T-helper 1 cell (primary cell): ENCODE data around the gene EML4.
"Not testable (repeated sequence)": the region's sequence is repeated elsewhere in the genome, so short reads cannot be mapped to it uniquely, and the experiment has no call there.

Source experiments
- DNase-seq, 5 donors: peaks; one replicate each; pipeline ENCODE4 v3.0.0-alpha.2; 2012 to 2020

Gene EML4

GRCh38 chr2:42267530-42267929 lies 98.4 kb downstream of the EML4 start:
- peak in 1 of 5 donors; percentile 5 for DNase-seq

DNA sequence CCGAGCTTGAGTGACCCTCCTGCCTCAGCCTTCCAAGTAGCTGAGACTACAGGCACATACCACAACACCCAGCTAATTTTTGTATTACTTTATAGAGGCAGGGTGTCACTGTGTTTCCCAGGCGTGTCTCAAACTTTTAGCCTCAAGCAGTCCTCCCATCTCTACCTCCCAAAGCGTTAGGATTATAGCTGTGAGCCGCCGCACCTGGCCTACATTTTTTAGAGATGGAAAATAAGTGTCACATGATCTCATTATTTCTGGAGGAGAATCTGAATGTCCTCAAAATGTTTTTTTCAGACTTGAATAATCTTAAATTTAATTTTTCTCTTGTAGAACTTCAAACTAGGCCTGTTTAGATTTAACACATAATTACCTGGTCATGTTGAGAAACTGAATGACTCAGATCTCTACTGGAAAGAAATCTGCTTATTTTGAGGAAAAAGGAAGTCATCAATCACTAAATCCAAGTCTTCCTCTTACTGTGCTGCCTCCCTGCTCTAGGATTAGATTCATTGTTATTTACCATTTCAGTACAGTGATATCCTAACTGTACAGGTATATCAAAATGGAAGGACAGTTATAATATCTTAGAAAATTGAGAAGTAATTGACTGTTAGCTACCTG lies 99.5 kb downstream of the EML4 start:
- DNase-seq: no peak

- no peak for DNase-seq
These were observed 101.6 kb downstream of the EML4 start for GRCh38 chr2:42270757-42271156.

- DNase-seq: not testable (repeated sequence)
These were observed 102.1 kb downstream of the EML4 start for GRCh38 chr2:42271246-42271645.

GRCh38 chr2:42274863-42275262 lies 105.7 kb downstream of the EML4 start:
- no peak for DNase-seq

- no peak for DNase-seq
These were observed 112.4 kb downstream of the EML4 start for GRCh38 chr2:42281416-42282081.

GRCh38 chr2:42284019-42284418 lies 114.9 kb downstream of the EML4 start:
- DNase-seq: no peak

DNA sequence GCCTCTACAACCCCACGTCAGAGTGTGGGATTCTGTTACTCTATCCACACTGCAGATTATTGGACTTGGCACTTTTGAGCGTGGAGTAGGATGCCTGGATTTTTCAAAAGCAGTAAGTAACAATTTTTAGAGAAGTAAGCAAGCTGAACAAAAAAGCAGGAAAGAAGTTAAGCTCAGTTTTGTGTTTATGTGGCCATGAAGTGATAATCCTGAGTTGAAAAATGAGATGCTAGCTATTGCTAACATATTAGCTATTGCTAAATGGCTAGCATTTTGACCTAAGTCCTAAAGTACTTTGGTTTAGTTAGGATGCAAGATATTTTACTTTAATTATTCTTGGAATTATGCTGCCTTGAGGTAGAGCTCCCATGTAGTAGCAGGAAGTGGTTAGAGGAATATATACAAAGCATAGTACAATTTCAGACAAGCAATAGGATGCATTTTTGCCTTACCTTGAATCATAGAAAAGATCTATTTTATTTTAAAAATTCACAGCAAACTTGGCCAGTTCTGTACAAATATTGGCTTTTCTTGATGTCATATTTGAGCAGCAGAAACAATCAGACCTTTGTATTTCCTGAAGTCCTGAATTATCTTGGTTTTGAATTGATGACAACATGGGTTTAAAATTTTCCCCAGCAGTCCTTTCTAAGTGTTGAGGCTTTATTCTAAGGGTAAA lies 117.3 kb downstream of the EML4 start:
- no peak for DNase-seq

DNA sequence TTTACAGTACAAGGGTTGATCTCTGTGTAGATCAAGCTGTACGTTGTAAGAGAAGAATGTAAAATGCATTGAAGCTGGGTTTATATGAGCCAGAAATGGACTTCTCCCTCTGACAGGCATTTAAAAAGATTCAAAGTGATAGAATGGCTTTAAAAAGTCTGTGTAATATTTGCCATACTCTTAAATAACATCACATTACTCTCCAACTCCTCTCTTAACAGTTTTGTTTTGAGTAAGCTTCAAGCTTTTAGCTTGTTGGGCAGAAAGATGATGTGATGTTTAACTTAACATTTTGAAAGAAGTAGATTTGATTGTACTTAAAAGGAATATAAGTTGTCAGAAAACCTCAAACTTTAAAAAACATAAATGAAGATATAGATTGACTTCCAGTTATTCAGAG lies 119.7 kb downstream of the EML4 start:
- DNase-seq: peak in 1 of 5 donors; percentile 25

- DNase-seq: no peak
These were observed 120.1 kb downstream of the EML4 start for GRCh38 chr2:42289222-42289621.

- DNase-seq: no peak
These were observed 120.9 kb downstream of the EML4 start for GRCh38 chr2:42290005-42290404.

DNA sequence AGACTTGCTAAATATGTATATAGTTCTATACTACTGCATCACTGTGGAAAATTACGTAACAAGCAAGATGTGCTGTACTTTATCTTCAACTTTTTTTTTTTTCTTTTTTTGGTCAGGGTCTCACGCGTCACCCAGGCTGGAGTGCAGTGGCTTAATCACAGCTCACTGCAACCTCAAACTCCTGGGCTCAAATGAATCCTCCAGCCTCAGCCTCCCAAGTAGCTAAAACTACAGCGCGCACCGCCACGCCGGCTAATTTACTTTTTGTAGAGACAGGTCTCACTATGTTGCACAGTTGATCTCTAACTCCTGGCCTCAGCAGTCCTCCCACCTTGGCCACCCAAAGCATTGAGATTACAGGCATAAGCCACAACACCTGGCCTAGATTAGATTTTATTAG lies 123.9 kb downstream of the EML4 start:
- DNase-seq: no peak

- DNase-seq: no peak
These were observed 127.1 kb downstream of the EML4 start for GRCh38 chr2:42296226-42296625.

GRCh38 chr2:42297322-42297936 lies 128.3 kb downstream of the EML4 start:
- peak in 1 of 5 donors; percentile 63 for DNase-seq

GRCh38 chr2:42298132-42298531 lies 129.0 kb downstream of the EML4 start:
- DNase-seq: no peak

DNA sequence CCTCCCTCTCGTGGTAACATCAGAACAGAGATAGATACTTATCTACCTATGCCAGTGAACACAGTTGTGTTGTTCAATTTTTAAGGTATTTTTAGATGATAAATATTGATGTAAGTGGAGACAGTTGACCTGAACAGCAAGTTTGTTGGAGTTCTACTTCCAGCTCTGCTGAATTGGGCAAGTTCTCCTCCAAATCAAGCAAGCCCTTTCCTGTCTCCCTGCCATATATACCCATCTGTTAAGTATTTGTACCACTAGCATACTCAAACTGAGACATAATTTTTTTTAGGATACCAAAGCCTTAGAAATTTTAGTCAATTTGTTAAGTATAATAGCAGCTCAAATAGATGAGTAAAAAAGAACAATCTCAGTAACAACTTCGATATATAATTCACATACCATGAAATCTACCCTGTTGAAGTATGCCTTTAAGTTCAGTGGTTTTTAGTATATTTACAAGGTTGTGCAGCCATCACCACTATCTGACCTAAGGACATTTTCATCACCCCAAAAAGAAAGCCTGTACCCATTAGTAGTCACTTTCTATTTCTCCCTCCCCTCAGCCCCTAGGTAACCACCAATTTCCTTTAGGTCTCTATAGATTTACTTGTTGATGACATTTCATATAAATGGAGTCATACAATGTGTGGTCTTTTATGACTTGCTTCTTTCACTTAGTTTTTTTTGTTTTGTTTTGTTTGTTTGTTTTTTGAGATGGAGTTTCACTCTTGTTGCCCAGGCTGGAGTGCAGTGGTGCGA lies 130.0 kb downstream of the EML4 start:
- DNase-seq: no peak

GRCh38 chr2:42300527-42300926 lies 131.4 kb downstream of the EML4 start:
- no peak for DNase-seq

DNA sequence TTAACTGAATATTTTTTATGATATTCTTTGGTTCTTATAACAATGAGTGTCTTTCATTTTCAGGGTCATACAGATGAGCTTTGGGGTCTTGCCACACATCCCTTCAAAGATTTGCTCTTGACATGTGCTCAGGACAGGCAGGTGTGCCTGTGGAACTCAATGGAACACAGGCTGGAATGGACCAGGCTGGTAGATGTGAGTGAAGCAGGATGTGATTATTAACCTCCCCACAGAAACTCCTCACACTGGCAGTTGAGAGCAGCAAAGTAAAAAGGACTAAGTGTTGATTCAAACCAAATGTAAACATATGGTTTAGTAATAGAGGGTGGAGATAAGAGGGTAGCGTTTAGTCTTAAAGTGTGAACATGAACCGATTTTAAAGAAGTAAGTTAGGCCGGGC lies 134.1 kb downstream of the EML4 start:
- no peak for DNase-seq

DNA sequence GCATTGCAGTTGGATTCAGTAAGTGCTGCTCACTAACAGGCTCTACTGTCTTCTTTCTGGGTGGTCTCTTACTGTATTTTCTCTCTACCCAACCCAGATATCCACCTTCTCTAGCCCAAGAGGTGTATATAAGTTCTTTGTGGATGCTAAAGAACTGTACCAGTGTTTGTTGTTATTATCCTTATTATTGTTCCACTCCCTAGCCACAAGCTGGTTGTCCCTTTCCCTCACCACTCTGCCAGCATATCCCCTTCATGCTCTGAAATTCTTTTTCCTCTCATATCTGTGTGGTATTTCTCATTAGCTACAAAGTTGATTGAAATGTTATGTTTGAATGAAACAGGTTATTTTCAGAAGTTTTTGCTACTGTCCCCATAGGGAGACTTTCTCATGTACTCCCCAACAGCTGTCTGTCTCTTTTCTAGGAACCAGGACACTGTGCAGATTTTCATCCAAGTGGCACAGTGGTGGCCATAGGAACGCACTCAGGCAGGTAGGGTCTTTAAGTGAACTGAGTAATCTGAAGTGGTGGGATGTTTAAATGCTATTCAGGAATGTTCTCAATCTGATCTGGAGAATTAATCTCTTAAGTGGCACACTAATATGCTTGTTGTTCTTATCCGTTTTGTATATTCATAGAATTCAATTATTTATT lies 135.0 kb downstream of the EML4 start:
- DNase-seq: no peak

GRCh38 chr2:42307180-42307579 lies 138.0 kb downstream of the EML4 start:
- no peak for DNase-seq

DNA sequence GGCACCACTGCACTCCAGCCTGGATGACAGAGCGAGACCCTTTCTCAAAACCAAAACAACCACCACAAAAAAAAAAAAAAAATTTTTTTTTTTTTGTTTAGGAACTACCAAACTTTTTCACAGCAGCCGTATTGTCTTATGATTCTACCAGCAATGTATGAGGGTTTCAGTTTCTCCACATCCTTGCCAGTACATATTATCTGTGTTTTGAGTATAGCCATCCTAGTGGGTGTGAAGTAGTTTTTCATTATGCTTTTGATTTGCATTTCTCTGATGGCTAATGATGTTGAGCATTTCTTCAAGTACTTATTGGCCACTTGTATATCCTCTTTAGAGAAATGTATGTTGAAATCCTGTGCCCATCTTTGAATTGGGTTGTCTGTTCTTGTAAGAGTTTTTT lies 140.2 kb downstream of the EML4 start:
- no peak for DNase-seq

GRCh38 chr2:42310007-42310515 lies 140.9 kb downstream of the EML4 start:
- no peak for DNase-seq
